Spleen (tissue), 7 donors: ENCODE measurements around the gene TNFSF8.

Experiments
- CTCF ChIP-seq, 11 experiments: fragments of 200-600 bp in 7 of 11; fragments of 450-650 bp in 4 of 11; sonication (generic) in 4 of 11; IDR thresholded peaks in 8 of 11; conservative IDR thresholded peaks in 3 of 11; 1 replicate in 7 of 11; 2 replicates in 4 of 11; pipeline versions ENCODE4 v1.4.0 to v1.8.0; 2016 to 2021; ENCODE audit warnings: antibody characterized with exemption in 11 of 11, inconsistent platforms in 4 of 11, mild to moderate bottlenecking in 1 of 11
- POLR2A ChIP-seq, 3 donors: fragments of 450-650 bp; IDR thresholded peaks; one replicate each; pipeline ENCODE4 v1.5.1; 2017; ENCODE audit warnings: antibody characterized with exemption in 3 of 3, mild to moderate bottlenecking in 1 of 3
- donor health status: DM: no; HTN: no; CAD: no; lungs with moderate emphysema.
- donor health status: DM: no; HTN: no; CAD: no.
- donor health status: DM: no; HTN: no; CAD: no.

- TF ChIP-seq CTCF (IDR thresholded peaks at IDR 0.05 in 8 of 11, conservative IDR thresholded peaks at IDR 0.05 in 3 of 11) (no peak), POLR2A (IDR thresholded peaks at IDR 0.05) (no peak)
Measured at GRCh38 chr9:114958021-114958843, 27.8 kb upstream of the TNFSF8 start.
